K562 (cell line): ENCODE measurements around the gene CMTM4. TPM values are rescaled to one million over a fixed set of nuclear protein-coding genes. Genes with fewer than 3 reads are reported as not detected.

Source experiments
- ATAC-seq: fragments of 200-7000 bp; cut with Tn5 transposase; 3 replicates; pipeline ENCODE4 v1.9.1; 2020; ENCODE audit warnings: moderate library complexity
- BruUV-seq: library from RNA; stranded (reverse); fragments of 400-500 nt; replicated peaks from 2 replicates; lab custom pipeline; 2021; lab: Mats Ljungman, UMichigan
- CTCF ChIA-PET: fragments of 300-600 bp; formaldehyde crosslinking; extraction: SDS; loops from one replicate; lab custom pipeline; 2021; ENCODE audit warnings: low intra/inter-chr PET ratio; lab: Yijun Ruan, JAX
- POLR2A ChIA-PET: fragments of 300-600, 350-650 bp; sonication (Branson Sonifier 250); formaldehyde crosslinking; extraction: SDS; loops from one replicate; lab custom pipeline; 2021; ENCODE audit warnings: antibody characterized with exemption, inconsistent platforms; lab: Yijun Ruan, JAX
- DNase-seq, 4 experiments: peaks; one replicate each; pipeline versions ENCODE4 v3.0.0 to v3.0.0-alpha.2; 2011 to 2018; ENCODE audit warnings: low spot score in 3 of 4, mixed read lengths in 3 of 4; ENCODE audit errors: extremely low read depth in 1 of 4
- FAIRE-seq: peaks from 2 replicates; lab custom pipeline; 2011; peaks lifted over from hg19 to GRCh38; lab: Jason Lieb, UNC
- H2AFZ ChIP-seq: 2 replicates; pipeline ENCODE4 v1.6.0; 2011; ENCODE audit warnings: low read depth, low read length, control low read depth, inconsistent platforms
- H3K27ac ChIP-seq: fragments of 200-600 bp; 3 replicates; pipeline ENCODE4 v1.8.0; 2011; ENCODE audit warnings: low read depth, mild to moderate bottlenecking, control low read depth, inconsistent platforms, low read length, moderate library complexity, mixed read lengths; ENCODE audit errors: extremely low read depth
- H3K27me3 ChIP-seq, 2 experiments: fragments of 300-600 bp in 1 of 2; 2 replicates in 1 of 2; 3 replicates in 1 of 2; pipeline versions ENCODE4 v1.6.0 to v1.8.0; 2011; ENCODE audit warnings: inconsistent platforms in 2 of 2, low read length in 2 of 2, mild to moderate bottlenecking in 1 of 2, mixed read lengths in 1 of 2, moderate library complexity in 1 of 2; ENCODE audit not compliant: control insufficient read depth in 2 of 2, insufficient read depth in 2 of 2
- H3K36me3 ChIP-seq: fragments of 300-600 bp; 3 replicates; pipeline ENCODE4 v1.8.0; 2011; ENCODE audit warnings: mild to moderate bottlenecking, low read length, inconsistent platforms; ENCODE audit not compliant: control insufficient read depth, insufficient read depth
- H3K4me1 ChIP-seq, 2 experiments: fragments of 200-600 bp in 1 of 2; replicated peaks in 1 of 2; 2 replicates in 1 of 2; 3 replicates in 1 of 2; pipeline versions ENCODE4 v1.5.1 to v1.8.0; 2011; ENCODE audit warnings: inconsistent platforms in 2 of 2, low read length in 2 of 2, mild to moderate bottlenecking in 1 of 2, mixed read lengths in 1 of 2, moderate library complexity in 1 of 2; ENCODE audit not compliant: control insufficient read depth in 2 of 2, insufficient read depth in 2 of 2
- H3K4me2 ChIP-seq: 2 replicates; pipeline ENCODE4 v1.6.1; 2011; ENCODE audit warnings: low read length, control low read depth, inconsistent platforms, mixed read lengths; ENCODE audit not compliant: insufficient read depth
- H3K4me3 ChIP-seq: fragments of 200-600 bp; sonication (generic), shearing (Covaris generic); 2 replicates; pipeline ENCODE4 v1.5.1; 2016; ENCODE audit warnings: control low read depth, inconsistent platforms
- H3K79me2 ChIP-seq: fragments of 200-600 bp; 3 replicates; pipeline ENCODE4 v1.8.0; 2011; ENCODE audit warnings: low read length, inconsistent platforms; ENCODE audit not compliant: control insufficient read depth, insufficient read depth
- H3K9ac ChIP-seq, 2 experiments: 2 replicates each; pipeline versions ENCODE4 v1.6.0 to v1.6.1; 2011; ENCODE audit warnings: low read depth in 2 of 2, low read length in 2 of 2, control low read depth in 1 of 2, inconsistent platforms in 1 of 2, mild to moderate bottlenecking in 1 of 2, mixed read lengths in 1 of 2; ENCODE audit not compliant: insufficient read depth in 1 of 2
- H3K9me1 ChIP-seq: one replicate; pipeline ENCODE4 v1.6.0; 2011; ENCODE audit warnings: inconsistent platforms, mild to moderate bottlenecking, low read length, moderate library complexity; ENCODE audit not compliant: control insufficient read depth, insufficient read depth
- H3K9me3 ChIP-seq: replicated peaks from 2 replicates; pipeline ENCODE4 v1.5.1; 2011; ENCODE audit warnings: low read depth, low read length, inconsistent platforms; ENCODE audit not compliant: control insufficient read depth, insufficient read depth
- H4K20me1 ChIP-seq: replicated peaks from 2 replicates; pipeline ENCODE4 v1.6.1; 2011; ENCODE audit warnings: low read length, inconsistent platforms, mixed read lengths; ENCODE audit not compliant: control insufficient read depth, insufficient read depth
- GTF2E2 ChIP-seq: fragments of 200-800 bp; sonication (Bioruptor generic); IDR thresholded peaks from 2 replicates; pipeline ENCODE4 v1.6.1; 2016; ENCODE audit warnings: missing genetic modification characterization, missing compliant biosample characterization
- HMBOX1 ChIP-seq: sonication (generic); IDR thresholded peaks from 2 replicates; pipeline ENCODE4 v1.6.1; 2016
- MCM5 ChIP-seq: fragments of 450-650 bp; IDR thresholded peaks from 2 replicates; pipeline ENCODE4 v1.6.1; 2016; ENCODE audit warnings: low read depth
- RNF219 ChIP-seq: fragments of 250-450 bp; sonication (Bioruptor Pico); IDR thresholded peaks from 2 replicates; pipeline ENCODE4 v1.5.0; 2022; ENCODE audit warnings: mild to moderate bottlenecking
- ZHX1 ChIP-seq: fragments of 150-350 bp; conservative IDR thresholded peaks from 2 replicates; pipeline ENCODE4 v1.6.1; 2014; ENCODE audit warnings: low read length
- ZNF778 ChIP-seq: fragments of 450-650 bp; formaldehyde crosslinking; IDR thresholded peaks from 2 replicates; pipeline ENCODE4 v1.4.0; 2020; ENCODE audit warnings: mild to moderate bottlenecking, moderate library complexity
- WGBS: fragments of 100-300 bp; shearing (Covaris generic); methylation state at CpG from one replicate; pipeline ENCODE4 v1.1.6; 2016; ENCODE audit warnings: low coverage, mixed read lengths; ENCODE audit not compliant: insufficient coverage; ENCODE audit errors: missing lambda C conversion rate; 5-methylcytosine and 5-hydroxymethylcytosine counted together
- in situ Hi-C: fragments of 300-500 bp; cut with MboI; formaldehyde crosslinking; loops from 4 replicates; pipeline ENCODE4 v1.15.0; 2018; ENCODE audit warnings: inconsistent platforms, mixed read lengths
- intact Hi-C: fragments of 100-400 bp; cut with micrococcal nuclease; formaldehyde crosslinking; loops from 2 replicates; pipeline ENCODE4 v1.14.2; 2022
- polyA plus RNA-seq, 8 experiments: library from polyadenylated mRNA; depleted of rRNA in 4 of 8; stranded (reverse) in 5 of 8; unstranded in 3 of 8; fragments of >200 nt; fragmentation: Nextera tagmentation in 2 of 8; fragmentation: Illumina TruSeq in 1 of 8; extraction: Ambion mirVana in 2 of 8; extraction: Trizol in 1 of 8; gene quantifications; 2 replicates each; pipeline versions ENCODE4 v1.2.1 to v1.2.3, GENCODE V29; 2011 to 2014; ENCODE audit warnings: inconsistent platforms in 1 of 8, missing spikeins in 1 of 8
- total RNA-seq, 7 experiments: library from RNA; depleted of rRNA in 6 of 7; stranded (reverse); fragments of >200 nt in 6 of 7; fragmentation: Illumina TruSeq in 2 of 7; extraction: Trizol in 2 of 7; gene quantifications; 2 replicates each; pipeline versions ENCODE4 v1.2.1 to v1.2.3, GENCODE V29; 2011 to 2021; ENCODE audit warnings: low replicate concordance in 1 of 7

The CMTM4 gene
- total and polyA plus RNA-seq, 9 of the 15 experiments (the other 6 are each of a cell fraction or from before 2014, with no cell fraction given) = 2.0 to 21.3 (median 12.5) TPM

GRCh38 chr16:66651965-66652364 lies 44.6 kb downstream of the CMTM4 start:
- WGBS = 88% methylated on average over 6 of the region's 6 CpGs
- H3K27ac ChIP-seq = no peak overlapping the region
- POLR2A ChIA-PET = interaction anchor here (0.6 to 1.9 kb wide), 9 partner anchors 9 to 84 kb away, joined by 3 to 15 read pairs (median 8); no protein-coding TSS in a partner anchor
- CTCF ChIA-PET = no interaction called here
- TF ChIP-seq MCM5 = no peak
- TF ChIP-seq ZHX1 = no peak
- 0 out of 2 replicates have a peak, but pooled peaks have one; percentile 26 for TF ChIP-seq HMBOX1
- TF ChIP-seq GTF2E2 (tag) = no peak
- TF ChIP-seq RNF219 (CRISPR knock-in tag) = no peak
- TF ChIP-seq ZNF778 (CRISPR knock-in tag) = no peak
- TF ChIP-seq, all 486 proteins: peak for 1
- intact Hi-C loops (loop anchor here (2.0 kb wide), 1 partner anchor 43 kb away; no protein-coding TSS in a partner anchor), in situ Hi-C loops (no loop called here)
- H3K4me3 ChIP-seq = no peak overlapping the region
- ATAC-seq (no peak), DNase-seq (no peak), FAIRE-seq (no peak)
- H3K27me3 ChIP-seq = no peaks in the 10 kb centered on the region
- no peaks in the 10 kb centered on the region for H3K9me3 ChIP-seq
- peaks cover 0 to 7% of the 10 kb centered on the region in 2 experiments; a peak in 3 of 5 replicates for H3K4me1 ChIP-seq
- no peak overlapping the region for H3K4me2 ChIP-seq
- H4K20me1 ChIP-seq = peaks cover 3% of the 10 kb centered on the region; the same call in 1 of the 2 replicates
- no peaks in the 10 kb centered on the region for H3K9me1 ChIP-seq
- H3K79me2 ChIP-seq = peaks cover 6% of the 10 kb centered on the region; the same call in 1 of the 3 replicates
- no TSS peak for BruUV-seq
- H3K36me3 ChIP-seq = no peaks in the 10 kb centered on the region
- no peak overlapping the region for H3K9ac ChIP-seq
- no peak overlapping the region for H2AFZ ChIP-seq
